ENCODE measurements around the gene RXFP2.

- TF ChIP-seq CTCF (IDR thresholded peaks at IDR 0.05; ENCODE audit: poor library complexity), result no peak
- no peak for TF ChIP-seq EZH2phosphoT487 (IDR thresholded peaks at IDR 0.05; ENCODE audit: low read depth, severe bottlenecking, unreplicated experiment)
Measured at GRCh38 chr13:31706105-31706504, 33.2 kb upstream of the RXFP2 start.

Measured in hepatocyte (in vitro differentiated cells).